ENCODE measurements around the gene MSANTD1.

- TF ChIP-seq POLR2A (IDR thresholded peaks at IDR 0.05): no peak
- TF ChIP-seq CTCF (IDR thresholded peaks at IDR 0.05): no peak
- TF ChIP-seq EP300 (IDR thresholded peaks at IDR 0.05; ENCODE audit: low read depth): no peak
Observed at GRCh38 chr4:3244747-3245146, 4.2 kb upstream of the MSANTD1 start.
